Measurements from ENCODE around the gene SENP6.

DNA sequence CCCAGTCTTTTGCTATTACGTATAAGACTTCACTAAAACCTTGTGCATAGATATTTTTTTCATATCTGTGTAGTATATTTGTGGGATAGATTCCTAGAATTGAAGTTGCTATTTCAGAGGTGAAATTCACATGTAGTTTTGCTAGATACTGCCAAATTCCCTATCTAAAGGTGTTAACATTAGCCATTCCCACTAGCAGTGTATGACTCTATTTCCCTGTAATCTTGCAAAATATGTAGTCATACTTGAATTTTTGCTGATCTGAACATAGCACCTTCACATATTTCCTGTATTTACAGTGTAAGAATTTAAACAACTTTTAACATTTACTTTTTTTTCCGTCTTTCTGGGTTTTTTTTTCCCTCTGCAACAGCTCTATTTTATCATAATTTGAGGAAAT lies 24.9 kb downstream of the SENP6 start:
- TF ChIP-seq, protein P1, sequence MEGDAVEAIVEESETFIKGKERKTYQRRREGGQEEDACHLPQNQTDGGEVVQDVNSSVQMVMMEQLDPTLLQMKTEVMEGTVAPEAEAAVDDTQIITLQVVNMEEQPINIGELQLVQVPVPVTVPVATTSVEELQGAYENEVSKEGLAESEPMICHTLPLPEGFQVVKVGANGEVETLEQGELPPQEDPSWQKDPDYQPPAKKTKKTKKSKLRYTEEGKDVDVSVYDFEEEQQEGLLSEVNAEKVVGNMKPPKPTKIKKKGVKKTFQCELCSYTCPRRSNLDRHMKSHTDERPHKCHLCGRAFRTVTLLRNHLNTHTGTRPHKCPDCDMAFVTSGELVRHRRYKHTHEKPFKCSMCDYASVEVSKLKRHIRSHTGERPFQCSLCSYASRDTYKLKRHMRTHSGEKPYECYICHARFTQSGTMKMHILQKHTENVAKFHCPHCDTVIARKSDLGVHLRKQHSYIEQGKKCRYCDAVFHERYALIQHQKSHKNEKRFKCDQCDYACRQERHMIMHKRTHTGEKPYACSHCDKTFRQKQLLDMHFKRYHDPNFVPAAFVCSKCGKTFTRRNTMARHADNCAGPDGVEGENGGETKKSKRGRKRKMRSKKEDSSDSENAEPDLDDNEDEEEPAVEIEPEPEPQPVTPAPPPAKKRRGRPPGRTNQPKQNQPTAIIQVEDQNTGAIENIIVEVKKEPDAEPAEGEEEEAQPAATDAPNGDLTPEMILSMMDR (IDR thresholded peaks at IDR 0.05), result no peak
- TF ChIP-seq POLR2A (IDR thresholded peaks at IDR 0.05) (no peak), EP300 (IDR thresholded peaks at IDR 0.05) (no peak)

Data from sigmoid colon (tissue), 4 donors.